Measurements from ENCODE around the gene SCO2. TPM values are rescaled to one million over a fixed set of nuclear protein-coding genes. Genes with fewer than 3 reads are reported as not detected.

The SCO2 gene
- total RNA-seq, 2 donors from 2014 or later: 0.89 to 2.3 TPM

DNA sequence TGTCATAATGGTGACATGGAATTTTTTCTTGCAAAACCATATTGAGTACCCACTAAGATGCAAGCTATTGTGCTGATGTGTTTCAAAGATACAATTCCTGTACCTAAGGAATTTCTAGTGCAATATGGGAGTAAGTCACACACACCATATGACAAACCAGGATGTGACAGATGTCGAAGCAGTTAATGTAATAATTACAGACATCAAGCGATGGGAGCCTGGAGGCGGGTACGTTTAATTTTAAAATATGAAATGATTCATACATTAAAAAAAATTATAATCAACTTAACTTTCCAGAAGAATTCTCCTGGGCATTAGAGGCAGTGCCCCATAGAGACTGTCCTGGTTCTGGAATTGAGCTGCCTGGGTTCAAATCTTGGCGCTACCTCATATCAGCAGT, 31.3 kb upstream of the SCO2 start:
- Histone ChIP-seq H3K27ac (ENCODE audit: low read depth, low read length) (no peak overlapping the region), H3K4me3 (ENCODE audit: low read length) (no peak overlapping the region), H3K9ac (ENCODE audit: extremely low read depth, low read length, poor library complexity, severe bottlenecking) (no peak overlapping the region), H3K4me1 (ENCODE audit: control insufficient read depth, insufficient read depth, low read length) (no peaks in the 10 kb centered on the region), H3K9me3 (ENCODE audit: control insufficient read depth, low read length) (no peaks in the 10 kb centered on the region), H3K36me3 (ENCODE audit: control insufficient read depth, insufficient read depth, low read length) (no peaks in the 10 kb centered on the region), H3K27me3 (ENCODE audit: control insufficient read depth, insufficient read depth, low read length, poor library complexity, severe bottlenecking) (peaks cover 18% of the 10 kb centered on the region)
- peaks cover 37% of the 10 kb centered on the region for H3K27me3 Mint-ChIP-seq (ENCODE audit: insufficient read depth)
- no peak overlapping the region for H3K27ac Mint-ChIP-seq
- H3K4me3 Mint-ChIP-seq: no peak overlapping the region
- no peak for DNase-seq
- TF ChIP-seq, protein P1, sequence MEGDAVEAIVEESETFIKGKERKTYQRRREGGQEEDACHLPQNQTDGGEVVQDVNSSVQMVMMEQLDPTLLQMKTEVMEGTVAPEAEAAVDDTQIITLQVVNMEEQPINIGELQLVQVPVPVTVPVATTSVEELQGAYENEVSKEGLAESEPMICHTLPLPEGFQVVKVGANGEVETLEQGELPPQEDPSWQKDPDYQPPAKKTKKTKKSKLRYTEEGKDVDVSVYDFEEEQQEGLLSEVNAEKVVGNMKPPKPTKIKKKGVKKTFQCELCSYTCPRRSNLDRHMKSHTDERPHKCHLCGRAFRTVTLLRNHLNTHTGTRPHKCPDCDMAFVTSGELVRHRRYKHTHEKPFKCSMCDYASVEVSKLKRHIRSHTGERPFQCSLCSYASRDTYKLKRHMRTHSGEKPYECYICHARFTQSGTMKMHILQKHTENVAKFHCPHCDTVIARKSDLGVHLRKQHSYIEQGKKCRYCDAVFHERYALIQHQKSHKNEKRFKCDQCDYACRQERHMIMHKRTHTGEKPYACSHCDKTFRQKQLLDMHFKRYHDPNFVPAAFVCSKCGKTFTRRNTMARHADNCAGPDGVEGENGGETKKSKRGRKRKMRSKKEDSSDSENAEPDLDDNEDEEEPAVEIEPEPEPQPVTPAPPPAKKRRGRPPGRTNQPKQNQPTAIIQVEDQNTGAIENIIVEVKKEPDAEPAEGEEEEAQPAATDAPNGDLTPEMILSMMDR (conservative IDR thresholded peaks at IDR 0.05): no peak
- H3K4me1 Mint-ChIP-seq: peaks cover 3% of the 10 kb centered on the region
- 90 to 99% methylated on average over 1 to 4 of the region's 5 CpGs for WGBS, 2 experiments (ENCODE audit: insufficient coverage in 1 of 2, insufficient read length in 1 of 2)
- no peaks in the 10 kb centered on the region for H3K9me3 Mint-ChIP-seq
- H3K36me3 Mint-ChIP-seq (ENCODE audit: low read depth): no peaks in the 10 kb centered on the region

DNA sequence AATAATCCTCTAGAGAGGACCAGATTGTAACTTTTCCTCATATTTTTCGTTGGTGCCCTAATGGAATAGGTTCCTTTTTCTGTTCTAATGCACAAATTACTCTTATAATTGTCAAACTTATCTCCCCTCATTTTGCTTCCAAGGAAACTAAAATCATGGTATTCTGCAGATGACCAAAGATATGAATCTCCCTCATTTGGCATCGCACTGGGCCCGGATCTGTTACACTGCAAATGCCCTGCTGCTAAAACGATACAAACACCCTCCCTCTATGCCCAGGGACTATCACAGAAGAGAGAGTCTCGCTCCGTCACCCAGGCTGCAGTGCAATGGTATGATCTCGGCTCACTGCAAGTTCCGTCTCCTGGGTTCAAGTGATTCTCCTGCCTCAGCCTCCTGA, 27.9 kb upstream of the SCO2 start:
- H3K36me3 ChIP-seq (ENCODE audit: control insufficient read depth, insufficient read depth, low read length): no peaks in the 10 kb centered on the region
- WGBS, 2 experiments (ENCODE audit: insufficient coverage in 1 of 2, insufficient read length in 1 of 2): 88 to 95% methylated on average over 8 of the region's 8 CpGs
- TF ChIP-seq, protein P1 (conservative IDR thresholded peaks at IDR 0.05): no peak
- Mint-ChIP-seq H3K27me3 (ENCODE audit: insufficient read depth) (peaks cover 5% of the 10 kb centered on the region), H3K27ac (no peak overlapping the region), H3K4me1 (peaks cover 3% of the 10 kb centered on the region), H3K4me3 (no peak overlapping the region), H3K9me3 (no peaks in the 10 kb centered on the region), H3K36me3 (ENCODE audit: low read depth) (no peaks in the 10 kb centered on the region)
- H3K4me3 ChIP-seq (ENCODE audit: low read length): no peak overlapping the region
- H3K9me3 ChIP-seq (ENCODE audit: control insufficient read depth, low read length): no peaks in the 10 kb centered on the region
- no peak overlapping the region for H3K9ac ChIP-seq (ENCODE audit: extremely low read depth, low read length, poor library complexity, severe bottlenecking)
- H3K27me3 ChIP-seq (ENCODE audit: control insufficient read depth, insufficient read depth, low read length, poor library complexity, severe bottlenecking): peaks cover under 1% of the 10 kb centered on the region
- no peaks in the 10 kb centered on the region for H3K4me1 ChIP-seq (ENCODE audit: control insufficient read depth, insufficient read depth, low read length)
- DNase-seq: no peak
- no peak overlapping the region for H3K27ac ChIP-seq (ENCODE audit: low read depth, low read length)

DNA sequence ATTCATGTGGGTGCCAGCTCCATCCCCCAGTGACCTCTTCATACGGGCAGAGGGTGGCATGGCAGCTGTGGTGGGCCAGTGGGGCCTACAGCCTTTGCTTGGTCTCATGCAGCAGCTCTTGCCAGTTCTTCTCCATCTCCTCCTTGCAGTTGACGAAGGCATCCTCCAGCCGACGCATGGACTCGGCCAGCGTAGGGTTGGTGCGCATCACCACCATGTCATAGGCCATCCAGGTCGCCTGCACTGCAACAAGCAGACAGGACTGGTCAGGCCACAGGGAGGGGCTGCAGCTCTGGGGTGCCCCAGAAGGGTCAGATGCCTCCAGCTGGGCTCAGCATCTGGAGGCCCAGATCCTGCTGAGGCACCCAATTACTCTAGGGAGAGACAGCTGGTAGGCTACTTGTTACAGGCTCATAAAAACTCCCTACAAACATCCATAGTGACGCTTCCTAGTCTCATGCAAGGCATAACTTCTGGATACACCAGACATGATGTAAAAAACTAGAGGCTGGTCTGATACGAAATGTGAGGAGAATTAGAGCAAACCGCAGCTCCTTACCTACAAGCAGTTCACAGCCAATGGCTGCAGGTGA, 25.9 kb upstream of the SCO2 start:
- Mint-ChIP-seq H3K27ac (no peak overlapping the region), H3K36me3 (ENCODE audit: low read depth) (no peaks in the 10 kb centered on the region), H3K27me3 (ENCODE audit: insufficient read depth) (peaks cover 4% of the 10 kb centered on the region), H3K4me3 (no peak overlapping the region), H3K9me3 (no peaks in the 10 kb centered on the region), H3K4me1 (peaks cover 3% of the 10 kb centered on the region)
- WGBS, 2 experiments (ENCODE audit: insufficient coverage in 1 of 2, insufficient read length in 1 of 2): 93 to 94% methylated on average over 5 to 11 of the region's 11 CpGs
- DNase-seq: no peak
- Histone ChIP-seq H3K27ac (ENCODE audit: low read depth, low read length) (no peak overlapping the region), H3K36me3 (ENCODE audit: control insufficient read depth, insufficient read depth, low read length) (no peaks in the 10 kb centered on the region), H3K9ac (ENCODE audit: extremely low read depth, low read length, poor library complexity, severe bottlenecking) (no peak overlapping the region), H3K27me3 (ENCODE audit: control insufficient read depth, insufficient read depth, low read length, poor library complexity, severe bottlenecking) (no peaks in the 10 kb centered on the region), H3K4me3 (ENCODE audit: low read length) (no peak overlapping the region), H3K4me1 (ENCODE audit: control insufficient read depth, insufficient read depth, low read length) (no peaks in the 10 kb centered on the region), H3K9me3 (ENCODE audit: control insufficient read depth, low read length) (no peaks in the 10 kb centered on the region)
- TF ChIP-seq, protein P1 (conservative IDR thresholded peaks at IDR 0.05): no peak
